ENCODE results near the gene SCPEP1. TPM values are rescaled to one million over a fixed set of nuclear protein-coding genes. Genes with fewer than 3 reads are reported as not detected.

SCPEP1 gene
- total and polyA plus RNA-seq, 10 of the 15 experiments (the other 5 are each of a cell fraction or from before 2014, with no cell fraction given): 31.2 to 80.2 (median 40.7) TPM

- ChIA-PET CTCF (no interaction called here), RAD21 (ENCODE audit: unreplicated experiment) (no interaction called here), POLR2A (no interaction called here), SMC1A (ENCODE audit: uncharacterized antibody, unreplicated experiment) (interaction anchor here (0.9 kb wide), 1 partner anchor 204 kb away, joined by 3 read pairs; no protein-coding TSS in a partner anchor)
- Histone ChIP-seq H3K4me2 (ENCODE audit: control insufficient read depth, insufficient read depth) (no peak overlapping the region), H2AFZ (ENCODE audit: control insufficient read depth, low read depth, low read length) (no peak overlapping the region), H3K4me3 (no peak overlapping the region), H3K36me3 (ENCODE audit: control insufficient read depth in 2 of 2, insufficient read depth in 2 of 2, low read length in 1 of 2) (no peaks in the 10 kb centered on the region), H3K9ac (ENCODE audit: control insufficient read depth, insufficient read depth, low read length) (no peak overlapping the region), H3K9me3 (replicated peaks; ENCODE audit: control insufficient read depth, insufficient read depth, low read length) (no peaks in the 10 kb centered on the region), H3K27me3 (replicated peaks in 1 of 2; ENCODE audit: control insufficient read depth in 2 of 2, insufficient read depth in 2 of 2, low read length in 1 of 2) (peaks cover 0 to 4% of the 10 kb centered on the region in 2 experiments; a peak in 2 of 4 replicates), H4K20me1 (ENCODE audit: control insufficient read depth, insufficient read depth) (no peaks in the 10 kb centered on the region), H3K27ac (ENCODE audit: control insufficient read depth, insufficient read depth) (no peak overlapping the region), H3K79me2 (ENCODE audit: control insufficient read depth, insufficient read depth, low read length) (no peaks in the 10 kb centered on the region), H3K4me1 (ENCODE audit: control insufficient read depth, insufficient read depth, low read length) (no peaks in the 10 kb centered on the region)
- no peak for DNase-seq (ENCODE audit: low read depth, low spot score)
- WGBS (ENCODE audit: insufficient coverage, insufficient replicate concordance, low lambda C conversion rate, missing lambda C conversion rate): 47% methylated on average over 3 of the region's 3 CpGs
- no peak for FAIRE-seq
- in situ Hi-C loops (cut with MboI) (no loop called here), intact Hi-C loops (cut with micrococcal nuclease; ENCODE audit: unreplicated experiment) (no loop called here)
- no TSS peak for BruUV-seq (replicated peaks)
- TF ChIP-seq SUZ12 (IDR thresholded peaks at IDR 0.05; ENCODE audit: unreplicated experiment): no peak
- TF ChIP-seq ZNF274 (IDR thresholded peaks at IDR 0.05; ENCODE audit: insufficient read depth, insufficient read length): no peak
- no peak for TF ChIP-seq RELA (IDR thresholded peaks at IDR 0.05; ENCODE audit: borderline replicate concordance, partially characterized antibody)
- TF ChIP-seq SIN3A (IDR thresholded peaks at IDR 0.05; ENCODE audit: low read depth, low read length): no peak
- TF ChIP-seq CHD1 (IDR thresholded peaks at IDR 0.05; ENCODE audit: low read depth, low read length): no peak
- TF ChIP-seq KLF5 (IDR thresholded peaks at IDR 0.05; ENCODE audit: partially characterized antibody): no peak
- no peak for TF ChIP-seq TCF7 (IDR thresholded peaks at IDR 0.05; ENCODE audit: borderline replicate concordance)
- no peak for TF ChIP-seq NRF1 (conservative IDR thresholded peaks at IDR 0.05; ENCODE audit: low read depth, low read length)
- no peak for TF ChIP-seq IKZF2 (IDR thresholded peaks at IDR 0.05)
- no peak for ATAC-seq
These were observed 60.6 kb downstream of the SCPEP1 start for GRCh38 chr17:57038486-57038885.

DNA sequence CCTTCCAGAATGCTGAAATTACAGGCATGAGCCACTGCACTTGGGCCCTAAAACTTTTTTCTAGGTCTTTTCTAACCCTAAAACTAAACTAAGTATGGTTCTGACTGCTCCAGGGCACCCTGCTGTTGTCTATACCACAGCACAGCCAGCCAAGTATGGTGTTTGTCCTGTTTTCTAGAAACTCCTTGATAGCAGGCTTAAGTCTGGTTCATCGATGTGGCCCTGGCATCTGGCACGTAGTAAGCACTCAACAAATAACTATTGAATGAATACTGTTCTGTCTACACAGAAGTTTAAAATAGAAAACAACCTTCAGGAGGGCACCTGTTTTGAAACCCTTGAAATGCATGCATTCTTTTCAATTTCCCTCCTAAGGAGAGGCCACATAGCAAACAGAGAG lies 62.6 kb downstream of the SCPEP1 start:
- in situ Hi-C loops (cut with MboI): no loop called here
- 3% methylated on average over 2 of the region's 2 CpGs for WGBS (ENCODE audit: insufficient coverage, insufficient replicate concordance, low lambda C conversion rate, missing lambda C conversion rate)
- ChIA-PET CTCF (no interaction called here), POLR2A (no interaction called here), RAD21 (ENCODE audit: unreplicated experiment) (no interaction called here), SMC1A (ENCODE audit: uncharacterized antibody, unreplicated experiment) (interaction anchor here (1.4 kb wide), 1 partner anchor 14 kb away, joined by 3 read pairs; no protein-coding TSS in a partner anchor)
- no peaks in the 10 kb centered on the region for H4K20me1 ChIP-seq (ENCODE audit: control insufficient read depth, insufficient read depth)
- no peak overlapping the region for H3K4me2 ChIP-seq (ENCODE audit: control insufficient read depth, insufficient read depth)
- H3K9me3 ChIP-seq (replicated peaks; ENCODE audit: control insufficient read depth, insufficient read depth, low read length): no peaks in the 10 kb centered on the region
- ATAC-seq: no peak
- intact Hi-C loops (cut with micrococcal nuclease; ENCODE audit: unreplicated experiment): no loop called here
- peaks cover 0 to 4% of the 10 kb centered on the region in 2 experiments; a peak in 3 of 4 replicates for H3K27me3 ChIP-seq (replicated peaks in 1 of 2; ENCODE audit: control insufficient read depth in 2 of 2, insufficient read depth in 2 of 2, low read length in 1 of 2)
- H2AFZ ChIP-seq (ENCODE audit: control insufficient read depth, low read depth, low read length): no peak overlapping the region
- H3K9ac ChIP-seq (ENCODE audit: control insufficient read depth, insufficient read depth, low read length): no peak overlapping the region
- no peak for DNase-seq (ENCODE audit: low read depth, low spot score)
- H3K4me1 ChIP-seq (ENCODE audit: control insufficient read depth, insufficient read depth, low read length): peaks cover under 1% of the 10 kb centered on the region
- no peaks in the 10 kb centered on the region for H3K79me2 ChIP-seq (ENCODE audit: control insufficient read depth, insufficient read depth, low read length)
- no peaks in the 10 kb centered on the region for H3K36me3 ChIP-seq (ENCODE audit: control insufficient read depth in 2 of 2, insufficient read depth in 2 of 2, low read length in 1 of 2)
- no peak overlapping the region for H3K27ac ChIP-seq (ENCODE audit: control insufficient read depth, insufficient read depth)
- H3K4me3 ChIP-seq: no peak overlapping the region
- no peak for FAIRE-seq
- BruUV-seq (replicated peaks): no TSS peak
- no peak for TF ChIP-seq BHLHE40 (IDR thresholded peaks at IDR 0.05; ENCODE audit: borderline replicate concordance in 1 of 2, low read depth in 2 of 2, low read length in 1 of 2)
- no peak for TF ChIP-seq ZBTB4 (CRISPR knock-in tag; IDR thresholded peaks at IDR 0.05)
- TF ChIP-seq, protein P1, sequence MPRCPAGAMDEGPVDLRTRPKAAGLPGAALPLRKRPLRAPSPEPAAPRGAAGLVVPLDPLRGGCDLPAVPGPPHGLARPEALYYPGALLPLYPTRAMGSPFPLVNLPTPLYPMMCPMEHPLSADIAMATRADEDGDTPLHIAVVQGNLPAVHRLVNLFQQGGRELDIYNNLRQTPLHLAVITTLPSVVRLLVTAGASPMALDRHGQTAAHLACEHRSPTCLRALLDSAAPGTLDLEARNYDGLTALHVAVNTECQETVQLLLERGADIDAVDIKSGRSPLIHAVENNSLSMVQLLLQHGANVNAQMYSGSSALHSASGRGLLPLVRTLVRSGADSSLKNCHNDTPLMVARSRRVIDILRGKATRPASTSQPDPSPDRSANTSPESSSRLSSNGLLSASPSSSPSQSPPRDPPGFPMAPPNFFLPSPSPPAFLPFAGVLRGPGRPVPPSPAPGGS (IDR thresholded peaks at IDR 0.05; ENCODE audit: borderline replicate concordance, insufficient read depth, low read depth, low read length, poor library complexity, severe bottlenecking): no peak
- TF ChIP-seq IKZF2 (IDR thresholded peaks at IDR 0.05): no peak
